A549 (cell line): ENCODE data around the gene CCDC138. TPM values are rescaled to one million over a fixed set of nuclear protein-coding genes. Genes with fewer than 3 reads are reported as not detected.

Source experiments
- ATAC-seq, 2 experiments: fragments of 200-7000 bp in 1 of 2; fragments of >200 bp in 1 of 2; cut with Nextera tagmentation in 1 of 2; cut with Tn5 transposase in 1 of 2; 3 replicates each; pipeline versions ENCODE4 v1.8.0 to v1.9.1; 2018 to 2020; ENCODE audit warnings: mild to moderate bottlenecking in 1 of 2, moderate library complexity in 1 of 2
- CTCF ChIA-PET: fragments of 300-600 bp; sonication (Branson Sonifier 250); formaldehyde crosslinking; extraction: SDS; loops from one replicate; lab custom pipeline; 2021; ENCODE audit warnings: antibody characterized with exemption, inconsistent platforms; lab: Yijun Ruan, JAX
- POLR2A ChIA-PET: fragments of 350-600 bp; formaldehyde crosslinking; extraction: SDS; loops from one replicate; lab custom pipeline; 2021; ENCODE audit warnings: antibody characterized with exemption, inconsistent platforms; lab: Yijun Ruan, JAX
- DNase-seq, 2 experiments: peaks; one replicate each; pipeline versions ENCODE4 v3.0.0 to v3.0.0-alpha.2; 2011 to 2016; ENCODE audit warnings: low read depth in 1 of 2, low spot score in 1 of 2
- FAIRE-seq: peaks from 2 replicates; lab custom pipeline; 2011; peaks lifted over from hg19 to GRCh38; lab: Jason Lieb, UNC
- H3K27ac ChIP-seq, 2 experiments: fragments of >200 bp; sonication (Bioruptor Twin); formaldehyde crosslinking; 3 replicates each; pipeline ENCODE4 v1.5.1; 2016 to 2017
- H3K4me1 ChIP-seq: fragments of >200 bp; sonication (Bioruptor Twin); formaldehyde crosslinking; 3 replicates; pipeline ENCODE4 v1.6.1; 2016
- H3K4me2 ChIP-seq: fragments of >200 bp; sonication (Bioruptor Twin); formaldehyde crosslinking; 3 replicates; pipeline ENCODE4 v1.6.1; 2016
- H3K4me3 ChIP-seq: fragments of >200 bp; sonication (Bioruptor Twin); formaldehyde crosslinking; 3 replicates; pipeline ENCODE4 v1.5.1; 2016
- H3K9me3 ChIP-seq: fragments of >200 bp; sonication (Bioruptor Twin); formaldehyde crosslinking; 3 replicates; pipeline ENCODE4 v1.6.1; 2016
- CHD2 ChIP-seq: fragments of 150-350 bp; IDR thresholded peaks from 2 replicates; pipeline ENCODE4 v1.6.1; 2014; ENCODE audit warnings: low read length; ENCODE audit not compliant: partially characterized antibody
- EHF ChIP-seq: fragments of 250-450 bp; sonication (Bioruptor Pico); IDR thresholded peaks from 2 replicates; pipeline ENCODE4 v1.5.0; 2020; ENCODE audit warnings: mild to moderate bottlenecking
- ESRRA ChIP-seq: fragments of 150-350 bp; IDR thresholded peaks from 2 replicates; pipeline ENCODE4 v1.6.1; 2014; ENCODE audit warnings: mild to moderate bottlenecking, low read length, borderline replicate concordance
- FOXS1 ChIP-seq: fragments of 250-450 bp; sonication (Bioruptor Pico); IDR thresholded peaks from 2 replicates; pipeline ENCODE4 v1.5.0; 2020; ENCODE audit warnings: mild to moderate bottlenecking, moderate library complexity
- GATA3 ChIP-seq: IDR thresholded peaks from 2 replicates; pipeline ENCODE4 v1.6.1; 2012; ENCODE audit warnings: borderline replicate concordance
- HDAC2 ChIP-seq: fragments of 200-600 bp; sonication (generic); IDR thresholded peaks from 2 replicates; pipeline ENCODE4 v1.6.1; 2016
- HOXA7 ChIP-seq: fragments of 250-450 bp; sonication (Bioruptor Pico); IDR thresholded peaks from 2 replicates; pipeline ENCODE4 v1.5.0; 2020; ENCODE audit warnings: mild to moderate bottlenecking, moderate library complexity
- JUNB ChIP-seq: fragments of >200 bp; sonication (Bioruptor Twin); formaldehyde crosslinking; IDR thresholded peaks from 2 replicates; pipeline ENCODE4 v1.6.1; 2016
- KDM5A ChIP-seq: fragments of 200-600 bp; sonication (generic); IDR thresholded peaks from 2 replicates; pipeline ENCODE4 v1.6.1; 2016; ENCODE audit warnings: antibody characterized with exemption, mild to moderate bottlenecking
- MAFK ChIP-seq: fragments of 450-650 bp; IDR thresholded peaks from 2 replicates; pipeline ENCODE4 v1.6.1; 2014; ENCODE audit not compliant: partially characterized antibody
- MYC ChIP-seq: IDR thresholded peaks from 2 replicates; pipeline ENCODE4 v1.6.1; 2012; ENCODE audit warnings: mild to moderate bottlenecking, inconsistent platforms, low read length, improper control_type of control experiment, borderline replicate concordance
- NPAS2 ChIP-seq: fragments of 250-450 bp; sonication (Bioruptor Pico); IDR thresholded peaks from 2 replicates; pipeline ENCODE4 v1.8.0; 2022; ENCODE audit warnings: mild to moderate bottlenecking, moderate library complexity, borderline replicate concordance
- NR3C1 ChIP-seq: fragments of >200 bp; sonication (Bioruptor Twin); formaldehyde crosslinking; IDR thresholded peaks from 3 replicates; pipeline ENCODE4 v1.6.1; 2017
- PHF8 ChIP-seq: fragments of 200-600 bp; sonication (generic); IDR thresholded peaks from 2 replicates; pipeline ENCODE4 v1.6.1; 2016; ENCODE audit warnings: low read depth, mild to moderate bottlenecking, antibody characterized with exemption, moderate library complexity, borderline replicate concordance
- RAD21 ChIP-seq, 2 experiments: fragments of >200 bp in 1 of 2; sonication (Bioruptor Twin) in 1 of 2; formaldehyde crosslinking in 1 of 2; IDR thresholded peaks in 1 of 2; conservative IDR thresholded peaks in 1 of 2; 2 replicates in 1 of 2; 3 replicates in 1 of 2; pipeline ENCODE4 v1.6.1; 2012 to 2018; ENCODE audit warnings: inconsistent platforms in 1 of 2
- RFX5 ChIP-seq: fragments of 450-650 bp; IDR thresholded peaks from 2 replicates; pipeline ENCODE4 v1.7.1; 2014; ENCODE audit warnings: antibody characterized with exemption, mild to moderate bottlenecking, moderate library complexity
- TFCP2L1 ChIP-seq: fragments of 250-450 bp; sonication (Bioruptor Pico); IDR thresholded peaks from 2 replicates; pipeline ENCODE4 v1.5.0; 2021; ENCODE audit warnings: mild to moderate bottlenecking
- TP53 ChIP-seq: fragments of 250-450 bp; sonication (Bioruptor Pico); IDR thresholded peaks from 2 replicates; pipeline ENCODE4 v1.5.0; 2021; ENCODE audit warnings: mild to moderate bottlenecking, moderate library complexity
- ZSCAN20 ChIP-seq: fragments of 250-450 bp; sonication (Bioruptor Pico); IDR thresholded peaks from 2 replicates; pipeline ENCODE4 v1.8.0; 2022; ENCODE audit warnings: mild to moderate bottlenecking, moderate library complexity
- WGBS: methylation state at CpG from one replicate; pipeline ENCODE4 v1.1.6; 2017; ENCODE audit errors: missing lambda C conversion rate; 5-methylcytosine and 5-hydroxymethylcytosine counted together
- polyA plus RNA-seq, 4 experiments: library from polyadenylated mRNA; depleted of rRNA in 3 of 4; stranded (reverse); fragments of >200 nt; fragmentation: RNase III in 1 of 4; extraction: RNeasy Plus Mini Kit Qiagen cat#74134 plus additional on column Dnase treatment in 1 of 4; gene quantifications; 2 replicates in 3 of 4; 3 replicates in 1 of 4; pipeline ENCODE4 v1.2.3, GENCODE V29; 2011 to 2017
- TF ChIP-seq, protein P1 (sequence below): fragments of >200 bp; sonication (Bioruptor Twin); formaldehyde crosslinking; IDR thresholded peaks from 3 replicates; pipeline ENCODE4 v1.6.1; 2016
- TF ChIP-seq, protein P2 (sequence below): fragments of 150-350 bp; IDR thresholded peaks from 2 replicates; pipeline ENCODE4 v1.6.1; 2014; ENCODE audit warnings: low read depth, mild to moderate bottlenecking, low read length
- TF ChIP-seq, protein P3 (sequence below): fragments of 200-600 bp; sonication (generic); IDR thresholded peaks from 2 replicates; pipeline ENCODE4 v1.6.1; 2016; ENCODE audit warnings: antibody characterized with exemption, mild to moderate bottlenecking, moderate library complexity
- TF ChIP-seq, protein P4 (sequence below): fragments of >200 bp; sonication (Bioruptor Twin); formaldehyde crosslinking; IDR thresholded peaks from 3 replicates; pipeline ENCODE4 v1.5.1; 2016

Gene CCDC138
- polyA plus RNA-seq, 2 of the 4 experiments (the other 2 are of a cell fraction) = 9.7 to 13.0 TPM

DNA sequence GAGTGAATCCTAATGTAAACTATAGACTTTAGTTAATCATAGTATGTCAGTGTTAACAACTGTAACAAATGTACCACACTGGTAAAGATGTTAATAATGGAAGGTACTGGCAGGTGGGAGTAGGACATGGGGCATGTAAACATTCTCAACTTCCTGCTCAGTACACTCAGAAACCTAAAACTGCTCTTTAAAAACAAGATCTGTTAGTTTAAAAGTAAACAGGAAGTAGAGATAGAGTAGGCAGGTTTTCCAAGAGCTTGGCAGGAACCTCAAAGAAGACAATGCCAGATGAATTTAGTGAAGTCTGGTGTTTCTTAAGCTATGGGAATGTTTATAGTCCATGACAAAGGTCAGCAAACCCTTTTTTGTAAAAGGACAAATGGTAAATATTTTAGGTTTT, 46.6 kb downstream of the CCDC138 start:
- H3K4me2 ChIP-seq = no peak overlapping the region

DNA sequence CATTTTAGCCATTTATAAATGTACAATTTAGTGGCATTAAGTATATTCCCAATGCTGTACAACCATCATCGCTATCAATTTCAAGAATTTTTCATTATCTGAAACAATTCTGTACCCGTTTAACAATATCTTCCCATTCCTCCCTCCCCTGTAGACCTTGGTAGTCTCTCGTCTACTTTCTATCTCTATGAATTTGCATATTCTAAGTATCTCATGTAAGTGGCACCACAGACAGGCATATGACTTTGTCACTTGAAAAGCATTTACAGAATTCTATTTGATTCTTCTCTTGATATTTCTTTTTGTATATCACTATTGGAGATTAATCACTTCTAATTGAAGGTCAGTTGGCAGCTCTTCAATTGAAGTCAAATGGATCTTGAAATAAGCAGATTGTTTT, 48.0 kb downstream of the CCDC138 start:
- FAIRE-seq (no peak), DNase-seq (no peak), ATAC-seq (no peak)
- TF ChIP-seq FOXS1 (CRISPR knock-in tag) (no peak), MAFK (no peak), ZSCAN20 (no peak), JUNB (no peak), HOXA7 (no peak), RFX5 (no peak), MYC (no peak), TP53 (CRISPR knock-in tag) (no peak), TFCP2L1 (no peak), GATA3 (no peak), PHF8 (no peak), ESRRA (no peak), RAD21 (conservative IDR thresholded peaks at IDR 0.05 in 1 of 2, IDR thresholded peaks at IDR 0.05 in 1 of 2) (no peak), CHD2 (no peak), HDAC2 (no peak)
- TF ChIP-seq, protein P1, sequence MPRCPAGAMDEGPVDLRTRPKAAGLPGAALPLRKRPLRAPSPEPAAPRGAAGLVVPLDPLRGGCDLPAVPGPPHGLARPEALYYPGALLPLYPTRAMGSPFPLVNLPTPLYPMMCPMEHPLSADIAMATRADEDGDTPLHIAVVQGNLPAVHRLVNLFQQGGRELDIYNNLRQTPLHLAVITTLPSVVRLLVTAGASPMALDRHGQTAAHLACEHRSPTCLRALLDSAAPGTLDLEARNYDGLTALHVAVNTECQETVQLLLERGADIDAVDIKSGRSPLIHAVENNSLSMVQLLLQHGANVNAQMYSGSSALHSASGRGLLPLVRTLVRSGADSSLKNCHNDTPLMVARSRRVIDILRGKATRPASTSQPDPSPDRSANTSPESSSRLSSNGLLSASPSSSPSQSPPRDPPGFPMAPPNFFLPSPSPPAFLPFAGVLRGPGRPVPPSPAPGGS = no peak
- TF ChIP-seq, protein P2, sequence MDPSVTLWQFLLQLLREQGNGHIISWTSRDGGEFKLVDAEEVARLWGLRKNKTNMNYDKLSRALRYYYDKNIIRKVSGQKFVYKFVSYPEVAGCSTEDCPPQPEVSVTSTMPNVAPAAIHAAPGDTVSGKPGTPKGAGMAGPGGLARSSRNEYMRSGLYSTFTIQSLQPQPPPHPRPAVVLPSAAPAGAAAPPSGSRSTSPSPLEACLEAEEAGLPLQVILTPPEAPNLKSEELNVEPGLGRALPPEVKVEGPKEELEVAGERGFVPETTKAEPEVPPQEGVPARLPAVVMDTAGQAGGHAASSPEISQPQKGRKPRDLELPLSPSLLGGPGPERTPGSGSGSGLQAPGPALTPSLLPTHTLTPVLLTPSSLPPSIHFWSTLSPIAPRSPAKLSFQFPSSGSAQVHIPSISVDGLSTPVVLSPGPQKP = no peak
- ChIA-PET CTCF (interaction anchor here (0.6 kb wide), 1 partner anchor 73 kb away, joined by 3 read pairs; no protein-coding TSS in a partner anchor), POLR2A (no interaction called here)
- H3K27ac ChIP-seq = no peak overlapping the region
- H3K4me1 ChIP-seq = no peaks in the 10 kb centered on the region
- no peak overlapping the region for H3K4me2 ChIP-seq
- WGBS = 91% methylated on average over 3 of the region's 3 CpGs
- peaks cover 22% of the 10 kb centered on the region; the same call in 2 of the 3 replicates for H3K9me3 ChIP-seq
- H3K4me3 ChIP-seq = no peak overlapping the region

More for the DNA sequence above, 46.6 kb downstream of the CCDC138 start:
- no peak overlapping the region for H3K4me3 ChIP-seq
- H3K4me1 ChIP-seq = no peaks in the 10 kb centered on the region
- no peak for FAIRE-seq
- no peak for TF ChIP-seq KDM5A
- no peak for TF ChIP-seq NPAS2 (CRISPR knock-in tag)
- TF ChIP-seq, all 56 proteins: peak for 0
- DNase-seq (no peak), ATAC-seq (no peak)
- ChIA-PET POLR2A (interaction anchor here (0.7 kb wide), 1 partner anchor 602 kb away, joined by 5 read pairs; no protein-coding TSS in a partner anchor), CTCF (no interaction called here)
- Histone ChIP-seq H3K27ac (no peak overlapping the region), H3K9me3 (peaks cover 15% of the 10 kb centered on the region; the same call in 2 of the 3 replicates)

DNA sequence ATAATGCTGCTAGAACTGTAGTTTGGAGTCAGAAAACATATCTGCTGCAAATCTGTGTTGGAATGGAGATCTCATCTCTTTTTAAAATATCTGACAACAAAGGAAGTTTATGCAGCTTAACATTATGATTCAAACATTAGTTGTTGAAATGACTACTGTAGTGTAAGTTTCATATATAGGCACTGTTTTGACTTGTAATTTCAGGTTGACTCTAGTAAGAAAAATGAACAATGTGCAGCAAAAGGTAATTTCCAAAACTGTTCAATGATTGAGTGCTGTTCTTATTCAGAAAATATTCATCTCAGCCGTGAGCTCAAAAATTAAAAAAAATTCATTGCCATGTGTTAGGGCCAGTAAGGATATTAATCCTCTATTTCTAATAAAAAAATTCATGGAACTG, 48.5 kb downstream of the CCDC138 start:
- H3K4me1 ChIP-seq = no peaks in the 10 kb centered on the region
- WGBS = 92% methylated on average over 1 of the region's 1 CpG
- ChIA-PET POLR2A (no interaction called here), CTCF (interaction anchor here (0.6 kb wide), 1 partner anchor 73 kb away, joined by 3 read pairs; no protein-coding TSS in a partner anchor)
- peaks cover 23% of the 10 kb centered on the region; the same call in 2 of the 3 replicates for H3K9me3 ChIP-seq
- H3K4me2 ChIP-seq = no peak overlapping the region
- ATAC-seq (no peak), FAIRE-seq (no peak), DNase-seq (no peak)
- no peak overlapping the region for H3K4me3 ChIP-seq
- TF ChIP-seq, protein P1 = no peak
- TF ChIP-seq NR3C1 (no peak), RAD21 (conservative IDR thresholded peaks at IDR 0.05 in 1 of 2, IDR thresholded peaks at IDR 0.05 in 1 of 2) (no peak), EHF (CRISPR knock-in tag) (no peak), TP53 (CRISPR knock-in tag) (no peak)
- TF ChIP-seq, protein P3, sequence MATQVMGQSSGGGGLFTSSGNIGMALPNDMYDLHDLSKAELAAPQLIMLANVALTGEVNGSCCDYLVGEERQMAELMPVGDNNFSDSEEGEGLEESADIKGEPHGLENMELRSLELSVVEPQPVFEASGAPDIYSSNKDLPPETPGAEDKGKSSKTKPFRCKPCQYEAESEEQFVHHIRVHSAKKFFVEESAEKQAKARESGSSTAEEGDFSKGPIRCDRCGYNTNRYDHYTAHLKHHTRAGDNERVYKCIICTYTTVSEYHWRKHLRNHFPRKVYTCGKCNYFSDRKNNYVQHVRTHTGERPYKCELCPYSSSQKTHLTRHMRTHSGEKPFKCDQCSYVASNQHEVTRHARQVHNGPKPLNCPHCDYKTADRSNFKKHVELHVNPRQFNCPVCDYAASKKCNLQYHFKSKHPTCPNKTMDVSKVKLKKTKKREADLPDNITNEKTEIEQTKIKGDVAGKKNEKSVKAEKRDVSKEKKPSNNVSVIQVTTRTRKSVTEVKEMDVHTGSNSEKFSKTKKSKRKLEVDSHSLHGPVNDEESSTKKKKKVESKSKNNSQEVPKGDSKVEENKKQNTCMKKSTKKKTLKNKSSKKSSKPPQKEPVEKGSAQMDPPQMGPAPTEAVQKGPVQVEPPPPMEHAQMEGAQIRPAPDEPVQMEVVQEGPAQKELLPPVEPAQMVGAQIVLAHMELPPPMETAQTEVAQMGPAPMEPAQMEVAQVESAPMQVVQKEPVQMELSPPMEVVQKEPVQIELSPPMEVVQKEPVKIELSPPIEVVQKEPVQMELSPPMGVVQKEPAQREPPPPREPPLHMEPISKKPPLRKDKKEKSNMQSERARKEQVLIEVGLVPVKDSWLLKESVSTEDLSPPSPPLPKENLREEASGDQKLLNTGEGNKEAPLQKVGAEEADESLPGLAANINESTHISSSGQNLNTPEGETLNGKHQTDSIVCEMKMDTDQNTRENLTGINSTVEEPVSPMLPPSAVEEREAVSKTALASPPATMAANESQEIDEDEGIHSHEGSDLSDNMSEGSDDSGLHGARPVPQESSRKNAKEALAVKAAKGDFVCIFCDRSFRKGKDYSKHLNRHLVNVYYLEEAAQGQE = no peak
- TF ChIP-seq, protein P4, sequence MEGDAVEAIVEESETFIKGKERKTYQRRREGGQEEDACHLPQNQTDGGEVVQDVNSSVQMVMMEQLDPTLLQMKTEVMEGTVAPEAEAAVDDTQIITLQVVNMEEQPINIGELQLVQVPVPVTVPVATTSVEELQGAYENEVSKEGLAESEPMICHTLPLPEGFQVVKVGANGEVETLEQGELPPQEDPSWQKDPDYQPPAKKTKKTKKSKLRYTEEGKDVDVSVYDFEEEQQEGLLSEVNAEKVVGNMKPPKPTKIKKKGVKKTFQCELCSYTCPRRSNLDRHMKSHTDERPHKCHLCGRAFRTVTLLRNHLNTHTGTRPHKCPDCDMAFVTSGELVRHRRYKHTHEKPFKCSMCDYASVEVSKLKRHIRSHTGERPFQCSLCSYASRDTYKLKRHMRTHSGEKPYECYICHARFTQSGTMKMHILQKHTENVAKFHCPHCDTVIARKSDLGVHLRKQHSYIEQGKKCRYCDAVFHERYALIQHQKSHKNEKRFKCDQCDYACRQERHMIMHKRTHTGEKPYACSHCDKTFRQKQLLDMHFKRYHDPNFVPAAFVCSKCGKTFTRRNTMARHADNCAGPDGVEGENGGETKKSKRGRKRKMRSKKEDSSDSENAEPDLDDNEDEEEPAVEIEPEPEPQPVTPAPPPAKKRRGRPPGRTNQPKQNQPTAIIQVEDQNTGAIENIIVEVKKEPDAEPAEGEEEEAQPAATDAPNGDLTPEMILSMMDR = no peak
- TF ChIP-seq, protein P2 = no peak
- H3K27ac ChIP-seq = no peak overlapping the region
